ENCODE results near the gene ARRDC2.
"Not testable (repeated sequence)": the region's sequence is repeated elsewhere in the genome, so short reads cannot be mapped to it uniquely, and the experiment has no call there.

ARRDC2 gene

GRCh38 chr19:17989425-17990094 lies 18.4 kb upstream of the ARRDC2 start:
- no peak for DNase-seq (ENCODE audit: low read depth in 2 of 2, low spot score in 1 of 2)

- no peak for DNase-seq (ENCODE audit: low read depth in 2 of 2, low spot score in 1 of 2)
Observed at GRCh38 chr19:17993076-17993813, 14.7 kb upstream of the ARRDC2 start.

GRCh38 chr19:17996826-17997316 lies 11.1 kb upstream of the ARRDC2 start:
- DNase-seq (ENCODE audit: low read depth in 2 of 2, low spot score in 1 of 2), result peak; percentile 66 to 81

GRCh38 chr19:17997969-17998826 lies 9.8 kb upstream of the ARRDC2 start:
- DNase-seq (ENCODE audit: low read depth in 2 of 2, low spot score in 1 of 2), result no peak

GRCh38 chr19:17998827-17999150 lies 9.2 kb upstream of the ARRDC2 start:
- DNase-seq (ENCODE audit: low read depth in 2 of 2, low spot score in 1 of 2), result no peak

- DNase-seq (ENCODE audit: low read depth in 2 of 2, low spot score in 1 of 2), result no peak
Observed at GRCh38 chr19:17999684-18000479, 8.1 kb upstream of the ARRDC2 start.

GRCh38 chr19:18000480-18000914 lies 7.5 kb upstream of the ARRDC2 start:
- no peak for DNase-seq (ENCODE audit: low read depth in 2 of 2, low spot score in 1 of 2)

- peak; percentile 67 to 93 for DNase-seq (ENCODE audit: low read depth in 2 of 2, low spot score in 1 of 2)
Observed at GRCh38 chr19:18000915-18001776, 6.8 kb upstream of the ARRDC2 start.

- no peak for DNase-seq (ENCODE audit: low read depth in 2 of 2, low spot score in 1 of 2)
Observed at GRCh38 chr19:18001777-18002345, 6.1 kb upstream of the ARRDC2 start.

GRCh38 chr19:18002347-18002850 lies 5.6 kb upstream of the ARRDC2 start:
- DNase-seq (ENCODE audit: low read depth in 2 of 2, low spot score in 1 of 2), result no peak

GRCh38 chr19:18005750-18006149 lies 2.2 kb upstream of the ARRDC2 start:
- not testable (repeated sequence) for DNase-seq (ENCODE audit: low read depth in 2 of 2, low spot score in 1 of 2)

- peak; percentile 58 to 64 for DNase-seq (ENCODE audit: low read depth in 2 of 2, low spot score in 1 of 2)
Observed at GRCh38 chr19:18007044-18007916, 690 bp upstream of the ARRDC2 start.

- DNase-seq (ENCODE audit: low read depth in 2 of 2, low spot score in 1 of 2), result no peak
Observed at GRCh38 chr19:18008814-18009213, 844 bp downstream of the ARRDC2 start.

GRCh38 chr19:18009412-18010066 lies 1.6 kb downstream of the ARRDC2 start:
- no peak for DNase-seq (ENCODE audit: low read depth in 2 of 2, low spot score in 1 of 2)

- DNase-seq (ENCODE audit: low read depth in 2 of 2, low spot score in 1 of 2), result no peak
Observed at GRCh38 chr19:18010149-18010548, 2.2 kb downstream of the ARRDC2 start.

- DNase-seq (ENCODE audit: low read depth in 2 of 2, low spot score in 1 of 2), result no peak
Observed at GRCh38 chr19:18013210-18014111, 5.5 kb downstream of the ARRDC2 start.

- DNase-seq (ENCODE audit: low read depth in 2 of 2, low spot score in 1 of 2), result no peak
Observed at GRCh38 chr19:18014197-18014596, 6.2 kb downstream of the ARRDC2 start.
